ENCODE data around the gene CYP1B1. TPM values are rescaled to one million over a fixed set of nuclear protein-coding genes. Genes with fewer than 3 reads are reported as not detected.

The CYP1B1 gene
- polyA plus RNA-seq, 3 donors: 63.2 to 250 (median 162) TPM

GRCh38 chr2:38045811-38046210 is 30.1 kb downstream of the CYP1B1 start:
- DNase-seq: no peak
- 100% methylated on average over 2 of the region's 4 CpGs for WGBS (ENCODE audit: insufficient coverage)
- Histone ChIP-seq H3K27ac (ENCODE audit: low read depth in 1 of 2, low read length in 2 of 2) (no peak overlapping the region), H3K4me1 (ENCODE audit: control insufficient read depth in 1 of 2, insufficient read depth in 2 of 2, low read length in 2 of 2) (no peaks in the 10 kb centered on the region), H4K20me1 (ENCODE audit: insufficient read depth, low read length) (no peaks in the 10 kb centered on the region), H3K9ac (ENCODE audit: insufficient read depth, low read length, poor library complexity, severe bottlenecking) (no peak overlapping the region), H3K4me3 (replicated peaks in 1 of 3; ENCODE audit: low read depth in 2 of 3, low read length in 3 of 3) (no peak overlapping the region), H3K4me2 (replicated peaks; ENCODE audit: extremely low read depth, low read length, poor library complexity, severe bottlenecking) (no peak overlapping the region), H3K79me2 (ENCODE audit: insufficient read depth, low read length) (no peaks in the 10 kb centered on the region), H3K27me3 (ENCODE audit: control insufficient read depth in 2 of 2, insufficient read depth in 2 of 2, low read length in 2 of 2) (peaks cover 3 to 4% of the 10 kb centered on the region in 2 donors), H2AFZ (ENCODE audit: insufficient read depth, low read depth, low read length, poor library complexity, severe bottlenecking) (no peak overlapping the region), H3K9me3 (replicated peaks in 1 of 2; ENCODE audit: control insufficient read depth in 1 of 2, insufficient read depth in 1 of 2, low read length in 2 of 2) (no peaks in the 10 kb centered on the region), H3K36me3 (replicated peaks in 1 of 2; ENCODE audit: control insufficient read depth in 1 of 2, insufficient read depth in 2 of 2, low read length in 2 of 2) (no peaks in the 10 kb centered on the region)
- peaks cover 0 to 9% (median 2%) of the 10 kb centered on the region in 7 donors for H3K9me3 Mint-ChIP-seq
- H3K36me3 Mint-ChIP-seq: no peaks in the 10 kb centered on the region
- TF ChIP-seq CTCF (IDR thresholded peaks at IDR 0.05): no peak
- no peak overlapping the region for H3K27ac Mint-ChIP-seq
- peaks cover 2% of the 10 kb centered on the region for H3K4me1 Mint-ChIP-seq
- no peak overlapping the region for H3K4me3 Mint-ChIP-seq
- intact Hi-C loops (cut with micrococcal nuclease): no loop called here
- peaks cover 5 to 19% (median 17%) of the 10 kb centered on the region in 3 donors for H3K27me3 Mint-ChIP-seq (ENCODE audit: low read depth in 3 of 3)

GRCh38 chr2:38039121-38039910 is 36.6 kb downstream of the CYP1B1 start:
- intact Hi-C loops (cut with micrococcal nuclease): no loop called here
- H3K9ac ChIP-seq (ENCODE audit: insufficient read depth, low read length, poor library complexity, severe bottlenecking): no peak overlapping the region
- H3K9me3 ChIP-seq (replicated peaks in 1 of 2; ENCODE audit: control insufficient read depth in 1 of 2, insufficient read depth in 1 of 2, low read length in 2 of 2): peaks cover 0 to 6% of the 10 kb centered on the region in 2 donors
- TF ChIP-seq CTCF (IDR thresholded peaks at IDR 0.05): no peak
- no peak overlapping the region for H2AFZ ChIP-seq (ENCODE audit: insufficient read depth, low read depth, low read length, poor library complexity, severe bottlenecking)
- peaks cover 40 to 43% of the 10 kb centered on the region in 2 donors for H3K27me3 ChIP-seq (ENCODE audit: control insufficient read depth in 2 of 2, insufficient read depth in 2 of 2, low read length in 2 of 2)
- H3K27ac ChIP-seq (ENCODE audit: low read depth in 1 of 2, low read length in 2 of 2): no peak overlapping the region
- H3K4me1 ChIP-seq (ENCODE audit: control insufficient read depth in 1 of 2, insufficient read depth in 2 of 2, low read length in 2 of 2): peaks cover 9 to 10% of the 10 kb centered on the region in 2 donors
- peaks cover 14% of the 10 kb centered on the region for H3K4me1 Mint-ChIP-seq
- no peak overlapping the region for H3K4me2 ChIP-seq (replicated peaks; ENCODE audit: extremely low read depth, low read length, poor library complexity, severe bottlenecking)
- peak in 2 of 3 donors; percentile 5 to 66 for DNase-seq
- no peak overlapping the region for H3K27ac Mint-ChIP-seq
- no peaks in the 10 kb centered on the region for H3K79me2 ChIP-seq (ENCODE audit: insufficient read depth, low read length)
- peak overlapping the region in 1 of 2 donors; percentile 67 for H3K4me3 Mint-ChIP-seq
- peaks cover 3 to 8% of the 10 kb centered on the region in 2 donors for H3K36me3 Mint-ChIP-seq
- WGBS (ENCODE audit: insufficient coverage): 94% methylated on average over 7 of the region's 9 CpGs
- H3K4me3 ChIP-seq (replicated peaks in 1 of 3; ENCODE audit: low read depth in 2 of 3, low read length in 3 of 3): no peak overlapping the region
- H3K36me3 ChIP-seq (replicated peaks in 1 of 2; ENCODE audit: control insufficient read depth in 1 of 2, insufficient read depth in 2 of 2, low read length in 2 of 2): no peaks in the 10 kb centered on the region
- peaks cover 47 to 53% (median 49%) of the 10 kb centered on the region in 3 donors for H3K27me3 Mint-ChIP-seq (ENCODE audit: low read depth in 3 of 3)
- H4K20me1 ChIP-seq (ENCODE audit: insufficient read depth, low read length): no peaks in the 10 kb centered on the region
- H3K9me3 Mint-ChIP-seq: peaks cover 0 to 12% (median 6%) of the 10 kb centered on the region in 7 donors
